Right lobe of liver (tissue), 6 donors: ENCODE data around the gene ZNF467. TPM values are rescaled to one million over a fixed set of nuclear protein-coding genes. Genes with fewer than 3 reads are reported as not detected.
A peak's percentile ranks its signal among the peaks of the same experiment; 100 is the strongest.

Experiments
- ATAC-seq, 4 donors: fragments of 200-7000 bp; cut with Tn5 transposase; one replicate each; pipeline ENCODE4 v1.9.1; 2020; ENCODE audit warnings: mild to moderate bottlenecking in 4 of 4, moderate library complexity in 4 of 4
- DNase-seq, 3 donors: peaks; one replicate each; pipeline ENCODE4 v3.0.0-alpha.2; 2020
- H3K27ac ChIP-seq, 3 donors: fragments of 200-600 bp; one replicate each; pipeline ENCODE4 v1.8.0; 2022
- H3K27me3 ChIP-seq, 2 donors: fragments of 200-600 bp; one replicate each; pipeline ENCODE4 v1.8.0; 2022
- H3K36me3 ChIP-seq, 4 donors: fragments of 200-600 bp; sonication (generic) in 1 of 4; one replicate each; pipeline versions ENCODE4 v1.5.1 to v1.8.0; 2017 to 2022; ENCODE audit warnings: control low read depth in 1 of 4
- H3K4me1 ChIP-seq, 4 donors: fragments of 200-600 bp; sonication (generic) in 1 of 4; one replicate each; pipeline versions ENCODE4 v1.5.1 to v1.8.0; 2017 to 2022; ENCODE audit warnings: control low read depth in 1 of 4
- H3K4me3 ChIP-seq, 3 donors: fragments of 200-600 bp; one replicate each; pipeline ENCODE4 v1.8.0; 2022
- H3K9me3 ChIP-seq, 4 donors: fragments of 200-600 bp; sonication (generic) in 1 of 4; one replicate each; pipeline versions ENCODE4 v1.5.1 to v1.8.0; 2017 to 2022; ENCODE audit warnings: control low read depth in 1 of 4
- POLR2A ChIP-seq: fragments of 450-650 bp; IDR thresholded peaks from one replicate; pipeline ENCODE4 v1.6.1; 2017; ENCODE audit warnings: antibody characterized with exemption, mild to moderate bottlenecking
- WGBS: methylation state at CpG from one replicate; pipeline ENCODE4 v1.1.6; 2018; ENCODE audit warnings: low coverage, low lambda C conversion rate; ENCODE audit not compliant: insufficient coverage; ENCODE audit errors: missing lambda C conversion rate; 5-methylcytosine and 5-hydroxymethylcytosine counted together
- intact Hi-C, 2 donors: fragments of 100-400 bp; cut with DNase I; formaldehyde crosslinking; loops; one replicate each; pipeline versions ENCODE4 v1.11.2 to v1.14.1; 2022
- total RNA-seq, 6 experiments: library from RNA; depleted of rRNA in 2 of 6; stranded (reverse); fragments of >200 nt in 2 of 6; fragmentation: NEBNext Ultra II Directional in 3 of 6; extraction: Animal tissue kit (Norgen Biotek cat#: 25700) in 3 of 6; gene quantifications; one replicate each; pipeline versions ENCODE4 v1.1.0 to v1.2.4, GENCODE V29; 2016 to 2023
- TF ChIP-seq, protein P1 (sequence below), 4 donors: fragments of 200-600 bp in 3 of 4; fragments of 450-650 bp in 1 of 4; IDR thresholded peaks; one replicate each; pipeline versions ENCODE4 v1.5.1 to v1.8.0; 2016 to 2022; ENCODE audit warnings: antibody characterized with exemption in 4 of 4, mild to moderate bottlenecking in 2 of 4
- donor health status: DM: no; HTN: yes; CAD: no.
- donor health status: DM: no; HTN: no; CAD: no.
- donor health status: DM: no; HTN: no; CAD: no.
- donor health status: DM: no; HTN: yes; CAD: no.
- donor health status: DM: no; HTN: yes; CAD: no.

ZNF467 gene
- total RNA-seq, 6 experiments from 2014 or later, result 3.6 to 14.6 (median 5.8) TPM

DNA sequence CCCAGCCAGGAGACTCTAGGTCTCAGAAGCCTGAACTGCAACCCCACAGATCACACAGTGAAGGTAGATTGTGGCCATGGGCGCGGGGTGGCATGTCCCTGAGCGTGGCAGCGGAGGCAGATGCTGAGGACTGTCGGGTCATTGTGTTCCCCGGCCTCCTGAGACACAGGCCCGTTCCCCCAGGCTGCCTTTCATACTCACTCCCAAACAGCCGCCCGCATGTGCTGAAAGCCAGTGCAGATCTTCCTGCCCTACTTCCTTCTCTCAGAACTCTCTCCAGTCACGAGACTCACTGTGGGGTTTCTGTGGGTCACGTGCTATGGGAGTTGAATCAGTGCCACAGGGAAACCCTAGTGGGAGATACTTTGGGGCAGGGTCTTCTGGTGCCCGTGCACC, 48.0 kb downstream of the ZNF467 start:
- no peaks in the 10 kb centered on the region for H3K36me3 ChIP-seq
- peaks cover 0 to 6% (median 3%) of the 10 kb centered on the region in 4 donors for H3K4me1 ChIP-seq
- no peak overlapping the region for H3K27ac ChIP-seq
- no CpG with 5 or more reads among the region's 12 CpGs for WGBS
- TF ChIP-seq, protein P1, sequence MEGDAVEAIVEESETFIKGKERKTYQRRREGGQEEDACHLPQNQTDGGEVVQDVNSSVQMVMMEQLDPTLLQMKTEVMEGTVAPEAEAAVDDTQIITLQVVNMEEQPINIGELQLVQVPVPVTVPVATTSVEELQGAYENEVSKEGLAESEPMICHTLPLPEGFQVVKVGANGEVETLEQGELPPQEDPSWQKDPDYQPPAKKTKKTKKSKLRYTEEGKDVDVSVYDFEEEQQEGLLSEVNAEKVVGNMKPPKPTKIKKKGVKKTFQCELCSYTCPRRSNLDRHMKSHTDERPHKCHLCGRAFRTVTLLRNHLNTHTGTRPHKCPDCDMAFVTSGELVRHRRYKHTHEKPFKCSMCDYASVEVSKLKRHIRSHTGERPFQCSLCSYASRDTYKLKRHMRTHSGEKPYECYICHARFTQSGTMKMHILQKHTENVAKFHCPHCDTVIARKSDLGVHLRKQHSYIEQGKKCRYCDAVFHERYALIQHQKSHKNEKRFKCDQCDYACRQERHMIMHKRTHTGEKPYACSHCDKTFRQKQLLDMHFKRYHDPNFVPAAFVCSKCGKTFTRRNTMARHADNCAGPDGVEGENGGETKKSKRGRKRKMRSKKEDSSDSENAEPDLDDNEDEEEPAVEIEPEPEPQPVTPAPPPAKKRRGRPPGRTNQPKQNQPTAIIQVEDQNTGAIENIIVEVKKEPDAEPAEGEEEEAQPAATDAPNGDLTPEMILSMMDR (IDR thresholded peaks at IDR 0.05), result no peak
- TF ChIP-seq POLR2A, result no peak
- no peak overlapping the region for H3K4me3 ChIP-seq
- intact Hi-C loops, result no loop called here
- ATAC-seq (peak in 1 of 4 donors; percentile 24), DNase-seq (no peak)
- no peaks in the 10 kb centered on the region for H3K27me3 ChIP-seq
- H3K9me3 ChIP-seq, result no peaks in the 10 kb centered on the region

DNA sequence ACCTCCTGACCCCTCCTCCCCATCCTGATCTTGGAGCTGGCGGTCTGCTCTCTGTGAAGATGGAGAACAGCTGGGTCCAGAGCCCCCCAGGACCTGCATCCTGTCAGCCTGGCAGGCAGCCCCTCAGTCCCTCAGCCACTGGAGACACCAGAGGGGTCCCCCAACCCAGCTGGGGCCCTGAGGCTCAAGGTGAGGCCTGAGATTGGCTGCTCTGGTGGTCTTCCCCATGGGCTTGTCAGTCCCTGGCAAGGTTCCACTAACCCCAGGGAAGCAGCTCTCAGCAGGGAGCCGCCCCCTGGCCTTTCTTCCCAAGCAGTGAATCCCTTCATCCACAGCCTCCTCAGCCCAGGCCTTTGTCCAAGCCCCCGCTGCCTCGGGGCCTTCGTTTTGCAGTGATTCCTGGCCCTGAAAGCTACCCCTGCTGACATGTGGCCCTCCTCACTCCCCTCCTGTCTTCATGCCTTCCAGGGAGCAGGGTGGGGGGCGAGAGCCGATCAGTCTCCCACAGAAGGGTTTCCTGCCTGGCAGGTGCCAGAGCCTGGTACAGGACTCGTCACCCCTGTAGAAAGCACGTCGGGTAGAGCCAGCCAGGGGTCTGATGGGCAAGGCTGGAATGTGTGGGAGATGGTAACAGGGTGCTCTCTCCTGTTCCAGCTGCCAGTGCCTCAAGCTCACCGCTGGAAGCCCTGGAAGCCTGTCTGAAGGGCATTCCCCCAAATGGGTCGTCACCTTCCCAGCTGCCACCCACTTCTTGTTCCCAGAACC, 48.5 kb downstream of the ZNF467 start:
- ATAC-seq (no peak), DNase-seq (no peak)
- WGBS, result 93% methylated on average over 4 of the region's 12 CpGs
- intact Hi-C loops, result no loop called here
- TF ChIP-seq, protein P1 (IDR thresholded peaks at IDR 0.05), result no peak
- TF ChIP-seq POLR2A, result no peak
- Histone ChIP-seq H3K27me3 (no peaks in the 10 kb centered on the region), H3K36me3 (no peaks in the 10 kb centered on the region), H3K4me3 (no peak overlapping the region), H3K27ac (no peak overlapping the region), H3K9me3 (no peaks in the 10 kb centered on the region), H3K4me1 (peaks cover 0 to 10% (median 3%) of the 10 kb centered on the region in 4 donors)

DNA sequence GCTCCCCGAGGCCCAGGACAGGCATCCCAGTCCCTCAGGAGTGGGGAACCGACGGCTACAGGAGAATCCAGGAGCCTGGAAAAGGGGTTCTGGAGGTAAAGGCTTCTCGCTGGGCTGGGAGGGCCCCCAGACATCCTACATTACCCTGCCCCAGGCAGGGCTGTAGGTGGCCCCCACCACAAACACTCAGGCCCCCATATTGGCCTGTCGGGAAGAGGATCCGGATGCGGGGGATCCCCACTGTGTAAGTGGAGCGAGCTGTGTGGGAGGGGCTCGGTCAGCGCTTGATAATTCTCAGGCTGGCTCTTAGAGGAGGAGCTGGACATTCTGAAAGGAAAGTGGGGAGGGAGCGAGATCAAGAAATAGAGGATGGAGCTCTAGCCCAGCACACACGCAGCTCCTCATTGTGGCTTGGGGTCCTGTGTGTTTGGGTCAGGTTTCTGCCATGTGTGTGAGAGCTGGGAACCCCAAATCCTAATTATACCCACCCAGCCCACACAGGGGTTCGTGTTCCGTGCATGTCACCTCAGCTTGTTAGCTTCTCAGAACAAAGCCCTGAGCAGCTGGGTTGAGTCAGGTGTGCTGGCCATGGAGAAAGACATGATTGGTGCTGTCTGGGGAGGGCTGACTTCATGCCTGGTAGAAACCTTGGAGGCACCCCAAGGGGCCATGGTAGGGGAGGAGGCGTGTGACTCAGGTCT, 49.4 kb downstream of the ZNF467 start:
- Histone ChIP-seq H3K27me3 (no peaks in the 10 kb centered on the region), H3K27ac (no peak overlapping the region), H3K4me3 (no peak overlapping the region), H3K36me3 (no peaks in the 10 kb centered on the region), H3K9me3 (no peaks in the 10 kb centered on the region), H3K4me1 (peaks cover 0 to 11% (median 3%) of the 10 kb centered on the region in 4 donors)
- ATAC-seq (no peak), DNase-seq (no peak)
- TF ChIP-seq POLR2A, result no peak
- TF ChIP-seq, protein P1 (IDR thresholded peaks at IDR 0.05), result no peak
- WGBS, result no CpG with 5 or more reads among the region's 15 CpGs
- intact Hi-C loops, result no loop called here

DNA sequence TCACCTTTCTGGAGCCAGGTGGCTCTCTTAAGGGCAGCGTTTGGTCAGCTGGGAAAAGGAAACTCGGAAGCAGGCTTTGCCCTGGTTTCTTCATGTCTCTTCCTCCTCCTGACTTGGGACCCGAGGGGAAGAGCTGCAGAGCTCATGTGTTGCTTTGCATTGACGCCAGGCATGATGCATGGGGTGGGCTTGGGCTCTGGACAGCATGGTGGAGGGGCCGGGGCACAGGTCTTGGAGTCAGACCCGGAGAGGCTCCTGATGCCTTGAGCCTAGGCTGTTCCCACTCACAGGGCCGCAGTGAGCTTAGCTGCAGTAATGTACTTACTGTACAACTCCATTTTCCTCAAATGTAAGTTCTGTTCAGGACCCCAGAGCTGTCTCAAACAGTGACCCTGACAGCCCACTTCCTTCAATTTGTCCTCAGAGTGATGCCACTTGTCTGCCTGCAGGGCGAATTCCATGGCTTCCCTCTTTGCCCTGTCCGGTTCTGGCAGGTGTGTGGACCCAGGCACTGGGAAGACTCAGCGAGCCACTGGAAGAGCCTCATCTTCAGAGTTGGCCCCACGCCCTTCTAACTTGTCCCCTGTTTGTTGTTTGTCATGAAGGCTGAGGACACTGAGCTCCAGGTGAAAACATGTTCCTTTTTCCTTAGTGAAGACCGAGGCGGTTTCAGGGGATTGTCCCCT, 50.2 kb downstream of the ZNF467 start:
- no peak for TF ChIP-seq POLR2A
- TF ChIP-seq, protein P1 (IDR thresholded peaks at IDR 0.05), result no peak
- Histone ChIP-seq H3K9me3 (no peaks in the 10 kb centered on the region), H3K4me3 (no peak overlapping the region), H3K4me1 (peaks cover 0 to 11% (median 3%) of the 10 kb centered on the region in 4 donors), H3K36me3 (no peaks in the 10 kb centered on the region), H3K27me3 (no peaks in the 10 kb centered on the region), H3K27ac (no peak overlapping the region)
- 78% methylated on average over 4 of the region's 13 CpGs for WGBS
- DNase-seq (no peak), ATAC-seq (no peak)
- intact Hi-C loops, result no loop called here
